PC-9 (cell line): Measurements from ENCODE around the gene BUD13.

ENCODE experiments used
- EZH2 ChIP-seq: fragments of 200-600 bp; sonication (generic); IDR thresholded peaks from 2 replicates; pipeline ENCODE4 v1.8.0; 2017; ENCODE audit warnings: antibody characterized with exemption, low read depth
- TF ChIP-seq, protein P1 (sequence below): fragments of 200-600 bp; sonication (generic); conservative IDR thresholded peaks from 2 replicates; pipeline ENCODE4 v1.6.1; 2017; ENCODE audit warnings: mixed run types, antibody characterized with exemption, mild to moderate bottlenecking, moderate library complexity

GRCh38 chr11:116792869-116793771 is 20.3 kb upstream of the BUD13 start:
- TF ChIP-seq, protein P1, sequence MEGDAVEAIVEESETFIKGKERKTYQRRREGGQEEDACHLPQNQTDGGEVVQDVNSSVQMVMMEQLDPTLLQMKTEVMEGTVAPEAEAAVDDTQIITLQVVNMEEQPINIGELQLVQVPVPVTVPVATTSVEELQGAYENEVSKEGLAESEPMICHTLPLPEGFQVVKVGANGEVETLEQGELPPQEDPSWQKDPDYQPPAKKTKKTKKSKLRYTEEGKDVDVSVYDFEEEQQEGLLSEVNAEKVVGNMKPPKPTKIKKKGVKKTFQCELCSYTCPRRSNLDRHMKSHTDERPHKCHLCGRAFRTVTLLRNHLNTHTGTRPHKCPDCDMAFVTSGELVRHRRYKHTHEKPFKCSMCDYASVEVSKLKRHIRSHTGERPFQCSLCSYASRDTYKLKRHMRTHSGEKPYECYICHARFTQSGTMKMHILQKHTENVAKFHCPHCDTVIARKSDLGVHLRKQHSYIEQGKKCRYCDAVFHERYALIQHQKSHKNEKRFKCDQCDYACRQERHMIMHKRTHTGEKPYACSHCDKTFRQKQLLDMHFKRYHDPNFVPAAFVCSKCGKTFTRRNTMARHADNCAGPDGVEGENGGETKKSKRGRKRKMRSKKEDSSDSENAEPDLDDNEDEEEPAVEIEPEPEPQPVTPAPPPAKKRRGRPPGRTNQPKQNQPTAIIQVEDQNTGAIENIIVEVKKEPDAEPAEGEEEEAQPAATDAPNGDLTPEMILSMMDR, result no peak
- TF ChIP-seq EZH2, result no peak
